IMR-90 (cell line): ENCODE measurements around the gene WRAP53. TPM values are rescaled to one million over a fixed set of nuclear protein-coding genes. Genes with fewer than 3 reads are reported as not detected.

ENCODE experiments used
- ATAC-seq: fragments of 200-7000 bp; cut with Tn5 transposase; 2 replicates; pipeline ENCODE4 v1.9.1; 2020; ENCODE audit warnings: low read depth, mild to moderate bottlenecking, moderate library complexity
- BruUV-seq: library from RNA; stranded (reverse); fragments of 400-500 nt; replicated peaks from 2 replicates; lab custom pipeline; 2021; lab: Mats Ljungman, UMichigan
- CTCF ChIA-PET: fragments of 300-600 bp; formaldehyde crosslinking; extraction: SDS; loops from one replicate; lab custom pipeline; 2021; ENCODE audit warnings: antibody characterized with exemption; lab: Yijun Ruan, JAX
- POLR2A ChIA-PET: fragments of 300-600 bp; sonication (Branson Sonifier 250); formaldehyde crosslinking; loops from one replicate; lab custom pipeline; 2022; ENCODE audit warnings: antibody characterized with exemption; ENCODE audit not compliant: unreplicated experiment; lab: Charles Lee
- DNase-seq: peaks from one replicate; pipeline ENCODE4 v3.0.0; 2013
- H2AFZ ChIP-seq: replicated peaks from 2 replicates; pipeline ENCODE3; 2013; ENCODE audit warnings: low read length, mild to moderate bottlenecking; ENCODE audit not compliant: poor library complexity
- H2AK5ac ChIP-seq: 2 replicates; pipeline ENCODE4 v1.6.1; 2013; ENCODE audit warnings: low read depth, low read length, inconsistent platforms
- H2AK9ac ChIP-seq: replicated peaks from 2 replicates; pipeline ENCODE3; 2013; ENCODE audit warnings: mild to moderate bottlenecking, low read depth, low read length, moderate library complexity; ENCODE audit not compliant: poor library complexity
- H2BK120ac ChIP-seq: 2 replicates; pipeline ENCODE4 v1.6.1; 2013; ENCODE audit warnings: low read depth, low read length, inconsistent platforms
- H2BK15ac ChIP-seq: 3 replicates; pipeline ENCODE4 v1.6.1; 2013; ENCODE audit warnings: low read depth, low read length, inconsistent platforms
- H2BK20ac ChIP-seq: 2 replicates; pipeline ENCODE4 v1.6.1; 2013; ENCODE audit warnings: low read depth, mild to moderate bottlenecking, inconsistent platforms, low read length, moderate library complexity
- H2BK5ac ChIP-seq: 2 replicates; pipeline ENCODE4 v1.6.1; 2013; ENCODE audit warnings: mild to moderate bottlenecking, low read depth, low read length, inconsistent platforms; ENCODE audit not compliant: poor library complexity, severe bottlenecking
- H3K14ac ChIP-seq: replicated peaks from 2 replicates; pipeline ENCODE4 v1.6.1; 2013; ENCODE audit warnings: low read depth, low read length, inconsistent platforms
- H3K18ac ChIP-seq: 2 replicates; pipeline ENCODE4 v1.6.1; 2013; ENCODE audit warnings: low read depth, low read length, control low read depth
- H3K23ac ChIP-seq: 2 replicates; pipeline ENCODE4 v1.6.1; 2013; ENCODE audit warnings: low read depth, low read length, inconsistent platforms
- H3K27ac ChIP-seq: 2 replicates; pipeline ENCODE4 v1.5.1; 2013; ENCODE audit warnings: mild to moderate bottlenecking, control low read depth, low read length; ENCODE audit not compliant: insufficient read depth
- H3K27me3 ChIP-seq: 2 replicates; pipeline ENCODE4 v1.6.1; 2013; ENCODE audit warnings: low read length; ENCODE audit not compliant: control insufficient read depth, insufficient read depth
- H3K36me3 ChIP-seq: 2 replicates; pipeline ENCODE4 v1.6.1; 2013; ENCODE audit warnings: low read length, mixed read lengths; ENCODE audit not compliant: control insufficient read depth, insufficient read depth
- H3K4ac ChIP-seq: 2 replicates; pipeline ENCODE4 v1.6.1; 2013; ENCODE audit warnings: low read depth, low read length, inconsistent platforms
- H3K4me1 ChIP-seq: 2 replicates; pipeline ENCODE4 v1.6.1; 2013; ENCODE audit warnings: low read length, mixed read lengths; ENCODE audit not compliant: control insufficient read depth, insufficient read depth
- H3K4me2 ChIP-seq: 2 replicates; pipeline ENCODE4 v1.6.1; 2013; ENCODE audit warnings: low read depth, mild to moderate bottlenecking, control low read depth, low read length, moderate library complexity
- H3K4me3 ChIP-seq: 2 replicates; pipeline ENCODE4 v1.5.1; 2013; ENCODE audit warnings: low read depth, mild to moderate bottlenecking, control low read depth, low read length, moderate library complexity; ENCODE audit not compliant: insufficient read depth
- H3K56ac ChIP-seq: 2 replicates; pipeline ENCODE4 v1.6.1; 2013; ENCODE audit warnings: low read length, inconsistent platforms; ENCODE audit not compliant: insufficient read depth; ENCODE audit errors: extremely low read depth
- H3K79me1 ChIP-seq, 2 experiments: 2 replicates each; pipeline ENCODE4 v1.6.1; 2013; ENCODE audit warnings: low read length in 2 of 2, inconsistent platforms in 1 of 2, low read depth in 1 of 2
- H3K9ac ChIP-seq: 2 replicates; pipeline ENCODE4 v1.6.1; 2013; ENCODE audit warnings: low read depth, low read length, control low read depth
- H3K9me1 ChIP-seq: 2 replicates; pipeline ENCODE4 v1.6.1; 2013; ENCODE audit warnings: low read length, inconsistent platforms; ENCODE audit not compliant: insufficient read depth
- H3K9me3 ChIP-seq: 2 replicates; pipeline ENCODE4 v1.6.1; 2013; ENCODE audit warnings: low read length; ENCODE audit not compliant: control insufficient read depth, insufficient read depth
- H4K20me1 ChIP-seq: 2 replicates; pipeline ENCODE4 v1.6.1; 2013; ENCODE audit warnings: low read length, inconsistent platforms; ENCODE audit not compliant: insufficient read depth
- H4K5ac ChIP-seq: 2 replicates; pipeline ENCODE4 v1.6.1; 2013; ENCODE audit warnings: mild to moderate bottlenecking, low read depth, low read length, control low read depth
- H4K8ac ChIP-seq, 2 experiments: 2 replicates each; pipeline ENCODE4 v1.6.1; 2013; ENCODE audit warnings: low read depth in 2 of 2, low read length in 2 of 2, control low read depth in 1 of 2, inconsistent platforms in 1 of 2
- H4K91ac ChIP-seq: 2 replicates; pipeline ENCODE4 v1.6.1; 2013; ENCODE audit warnings: low read depth, low read length, inconsistent platforms; ENCODE audit not compliant: insufficient read depth
- BHLHE40 ChIP-seq: fragments of 150-350 bp; IDR thresholded peaks from 2 replicates; pipeline ENCODE4 v1.6.1; 2016; ENCODE audit warnings: mild to moderate bottlenecking, low read depth, low read length
- MAZ ChIP-seq: IDR thresholded peaks from 2 replicates; pipeline ENCODE4 v1.6.1; 2012; ENCODE audit warnings: low read depth, mild to moderate bottlenecking, low read length, improper control_type of control experiment, moderate library complexity, borderline replicate concordance
- POLR2A ChIP-seq: IDR thresholded peaks from 2 replicates; pipeline ENCODE4 v1.6.1; 2012; ENCODE audit warnings: mild to moderate bottlenecking, low read depth, low read length
- SMC3 ChIP-seq: fragments of 150-350 bp; IDR thresholded peaks from 2 replicates; pipeline ENCODE4 v1.6.1; 2016; ENCODE audit warnings: low read depth, mild to moderate bottlenecking, antibody characterized with exemption, low read length, moderate library complexity
- WGBS, 2 experiments: methylation state at CpG; one replicate each; pipeline versions ENCODE4 v1.1.5 to v1.1.7; 2013; ENCODE audit warnings: missing lambda C conversion rate in 2 of 2; ENCODE audit not compliant: insufficient read length in 1 of 2; ENCODE audit errors: extremely low coverage in 2 of 2; 5-methylcytosine and 5-hydroxymethylcytosine counted together
- dilution Hi-C: fragments of 300-500 bp; cut with HindIII; formaldehyde crosslinking; loops from one replicate; pipeline ENCODE4 v1.14.3; 2018; ENCODE audit warnings: low sequenced_read_pairs; ENCODE audit not compliant: unreplicated experiment
- in situ Hi-C: fragments of 300-500 bp; cut with MboI; formaldehyde crosslinking; loops from 3 replicates; pipeline ENCODE4 v1.14.3; 2019; ENCODE audit warnings: low sequenced_read_pairs, inconsistent platforms, mixed read lengths
- intact Hi-C: fragments of 100-400 bp; cut with micrococcal nuclease; formaldehyde crosslinking; loops from 2 replicates; pipeline ENCODE4 v1.10.0; 2022
- polyA plus RNA-seq, 3 experiments: library from polyadenylated mRNA; depleted of rRNA; stranded (reverse); fragments of >200 nt; gene quantifications; 2 replicates each; pipeline ENCODE4 v1.2.3, GENCODE V29; 2012; ENCODE audit warnings: low replicate concordance in 1 of 3
- total RNA-seq: library from RNA; depleted of rRNA; stranded (reverse); fragments of >200 nt; gene quantifications from 2 replicates; pipeline ENCODE4 v1.2.3, GENCODE V29; 2012
- TF ChIP-seq, protein P1 (sequence below): conservative IDR thresholded peaks from 2 replicates; pipeline ENCODE4 v1.5.1; 2012; ENCODE audit warnings: mild to moderate bottlenecking, low read depth, low read length, improper control_type of control experiment

The WRAP53 gene
- total and polyA plus RNA-seq, 2 of the 4 experiments (the other 2 are of a cell fraction), result 6.6 to 9.5 TPM

DNA sequence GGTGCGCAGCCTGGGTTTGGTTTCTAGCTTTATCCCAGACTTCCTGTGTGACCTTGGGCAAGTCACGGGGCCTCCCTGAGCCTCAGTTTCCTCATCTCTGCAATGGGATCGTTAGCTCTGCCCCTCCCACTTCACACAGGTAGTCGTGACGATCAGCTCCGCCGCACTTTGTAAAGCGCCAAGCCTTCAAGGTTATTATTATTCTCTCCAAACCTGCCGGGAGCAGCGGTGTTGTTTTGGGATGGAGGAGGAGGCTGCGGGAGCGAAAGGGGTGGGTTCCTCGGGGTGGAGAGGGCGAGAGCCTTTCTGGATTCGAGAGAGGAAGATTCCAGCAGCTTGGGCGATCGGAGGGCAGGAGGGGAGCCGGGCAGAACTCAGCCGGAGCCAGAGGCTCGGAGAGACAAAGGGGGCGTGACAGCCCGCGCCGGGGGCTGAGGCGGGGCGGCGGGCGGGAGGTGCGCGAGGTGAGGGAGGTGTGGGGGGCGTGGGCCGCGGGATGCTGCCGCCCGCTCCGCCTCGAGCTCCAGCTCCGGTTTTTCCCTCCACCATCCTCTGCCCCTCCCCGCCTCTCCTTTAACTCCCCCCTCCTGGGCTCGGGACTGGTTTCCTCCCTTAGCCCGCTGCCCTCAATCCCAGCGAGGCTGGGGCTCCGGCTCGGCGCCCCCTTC lies 16.5 kb downstream of the WRAP53 start, which contains the start of gene EFNB3:
Gene EFNB3 (plus strand): TSS at position 602 of the 668 bp plus-strand sequence. CDS start 397 bp downstream, outside the sequence.
- TF ChIP-seq MAZ (peak; percentile 68; the same call in 1 of the 2 replicates), BHLHE40 (no peak), POLR2A (no peak), SMC3 (no peak)
- TF ChIP-seq, protein P1, sequence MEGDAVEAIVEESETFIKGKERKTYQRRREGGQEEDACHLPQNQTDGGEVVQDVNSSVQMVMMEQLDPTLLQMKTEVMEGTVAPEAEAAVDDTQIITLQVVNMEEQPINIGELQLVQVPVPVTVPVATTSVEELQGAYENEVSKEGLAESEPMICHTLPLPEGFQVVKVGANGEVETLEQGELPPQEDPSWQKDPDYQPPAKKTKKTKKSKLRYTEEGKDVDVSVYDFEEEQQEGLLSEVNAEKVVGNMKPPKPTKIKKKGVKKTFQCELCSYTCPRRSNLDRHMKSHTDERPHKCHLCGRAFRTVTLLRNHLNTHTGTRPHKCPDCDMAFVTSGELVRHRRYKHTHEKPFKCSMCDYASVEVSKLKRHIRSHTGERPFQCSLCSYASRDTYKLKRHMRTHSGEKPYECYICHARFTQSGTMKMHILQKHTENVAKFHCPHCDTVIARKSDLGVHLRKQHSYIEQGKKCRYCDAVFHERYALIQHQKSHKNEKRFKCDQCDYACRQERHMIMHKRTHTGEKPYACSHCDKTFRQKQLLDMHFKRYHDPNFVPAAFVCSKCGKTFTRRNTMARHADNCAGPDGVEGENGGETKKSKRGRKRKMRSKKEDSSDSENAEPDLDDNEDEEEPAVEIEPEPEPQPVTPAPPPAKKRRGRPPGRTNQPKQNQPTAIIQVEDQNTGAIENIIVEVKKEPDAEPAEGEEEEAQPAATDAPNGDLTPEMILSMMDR, result no peak
- no peaks in the 10 kb centered on the region for H3K9me1 ChIP-seq
- H2AK5ac ChIP-seq, result no peak within 1 kb of the TSS
- peaks cover 9% of the 10 kb centered on the region for H3K36me3 ChIP-seq
- in situ Hi-C loops (no loop called here), dilution Hi-C loops (no loop called here), intact Hi-C loops (no loop called here)
- WGBS, 2 experiments, result 2% methylated on average over 11 of the region's 45 CpGs; no CpG with 5 or more reads in 1 of the 2 experiments
- peaks cover 3% of the 10 kb centered on the region; the same call in 1 of the 2 replicates for H3K4me1 ChIP-seq
- H2BK20ac ChIP-seq, result no peak within 1 kb of the TSS
- CTCF ChIA-PET, result interaction anchor here (0.6 to 2.3 kb wide), 2 partner anchors 17 to 63 kb away, joined by 4 to 7 read pairs; partner anchors contain the start of gene TP53
- H2BK15ac ChIP-seq, result no peak within 1 kb of the TSS
- DNase-seq, result no peak
- H3K79me1 ChIP-seq, result no peaks in the 10 kb centered on the region
- POLR2A ChIA-PET, result no interaction called here
- peak within 1 kb of the TSS; percentile 78 for H2AK9ac ChIP-seq
- H3K4ac ChIP-seq, result no peak within 1 kb of the TSS
- no peak within 1 kb of the TSS for H3K14ac ChIP-seq
- no peak within 1 kb of the TSS for H3K27ac ChIP-seq
- peak within 1 kb of the TSS; percentile 80 for H3K4me2 ChIP-seq
- no peak within 1 kb of the TSS for H4K5ac ChIP-seq
- H3K27me3 ChIP-seq, result peaks cover 41% of the 10 kb centered on the region
- no peak within 1 kb of the TSS for H2BK120ac ChIP-seq
- peak within 1 kb of the TSS; percentile 5 for H3K23ac ChIP-seq
- H3K4me3 ChIP-seq, result peak within 1 kb of the TSS; percentile 36
- H3K56ac ChIP-seq, result no peak within 1 kb of the TSS
- H3K18ac ChIP-seq, result no peak within 1 kb of the TSS
- peak within 1 kb of the TSS; percentile 43 for H2AFZ ChIP-seq
- peak; percentile 83 for ATAC-seq
- no peaks in the 10 kb centered on the region for H4K20me1 ChIP-seq
- H3K9ac ChIP-seq, result peak within 1 kb of the TSS; percentile 32; the same call in 1 of the 2 replicates
- BruUV-seq, result no TSS peak
- no peak within 1 kb of the TSS for H4K8ac ChIP-seq
- H4K91ac ChIP-seq, result no peak within 1 kb of the TSS
- no peaks in the 10 kb centered on the region for H3K9me3 ChIP-seq
- no peak within 1 kb of the TSS for H2BK5ac ChIP-seq
